ENCODE results near the gene CMTM6.
"Not testable (repeated sequence)": the region's sequence is repeated elsewhere in the genome, so short reads cannot be mapped to it uniquely, and the experiment has no call there.

Gene CMTM6

GRCh38 chr3:32502118-32502945 is at the start of gene CMTM6:
Gene CMTM6 (minus strand): TSS chr3:32502852. CDS start chr3:32502745, 107 bp downstream.
- peak; percentile 63 for DNase-seq (ENCODE audit: low read depth)

GRCh38 chr3:32552013-32552412 is 49.4 kb upstream of the CMTM6 start:
- no peak for DNase-seq (ENCODE audit: low read depth)

- DNase-seq (ENCODE audit: low read depth): no peak
Measured at GRCh38 chr3:32551496-32551895, 48.8 kb upstream of the CMTM6 start.

- no peak for DNase-seq (ENCODE audit: low read depth)
Measured at GRCh38 chr3:32551087-32551486, 48.4 kb upstream of the CMTM6 start.

- no peak for DNase-seq (ENCODE audit: low read depth)
Measured at GRCh38 chr3:32545305-32545704, 42.7 kb upstream of the CMTM6 start.

GRCh38 chr3:32544894-32545293 is 42.2 kb upstream of the CMTM6 start:
- no peak for DNase-seq (ENCODE audit: low read depth)

- no peak for DNase-seq (ENCODE audit: low read depth)
Measured at GRCh38 chr3:32542807-32543206, 40.2 kb upstream of the CMTM6 start.

- no peak for DNase-seq (ENCODE audit: low read depth)
Measured at GRCh38 chr3:32540899-32541298, 38.2 kb upstream of the CMTM6 start.

GRCh38 chr3:32532434-32532833 is 29.8 kb upstream of the CMTM6 start:
- no peak for DNase-seq (ENCODE audit: low read depth)

GRCh38 chr3:32531010-32531647 is 28.5 kb upstream of the CMTM6 start:
- DNase-seq (ENCODE audit: low read depth): no peak

GRCh38 chr3:32525720-32526119 is 23.1 kb upstream of the CMTM6 start:
- DNase-seq (ENCODE audit: low read depth): no peak

- DNase-seq (ENCODE audit: low read depth): no peak
Measured at GRCh38 chr3:32522682-32523081, 20.0 kb upstream of the CMTM6 start.

- not testable (repeated sequence) for DNase-seq (ENCODE audit: low read depth)
Measured at GRCh38 chr3:32518921-32519320, 16.3 kb upstream of the CMTM6 start.

- not testable (repeated sequence) for DNase-seq (ENCODE audit: low read depth)
Measured at GRCh38 chr3:32516751-32517150, 14.1 kb upstream of the CMTM6 start.

GRCh38 chr3:32511005-32511404 is 8.4 kb upstream of the CMTM6 start:
- DNase-seq (ENCODE audit: low read depth): no peak

- DNase-seq (ENCODE audit: low read depth): peak; percentile 13
Measured at GRCh38 chr3:32510075-32510724, 7.5 kb upstream of the CMTM6 start.

- DNase-seq (ENCODE audit: low read depth): no peak
Measured at GRCh38 chr3:32508711-32509110, 6.1 kb upstream of the CMTM6 start.

GRCh38 chr3:32506466-32506865 is 3.8 kb upstream of the CMTM6 start:
- DNase-seq (ENCODE audit: low read depth): no peak

GRCh38 chr3:32502946-32503286 is 264 bp upstream of the CMTM6 start:
- no peak for DNase-seq (ENCODE audit: low read depth)

GRCh38 chr3:32501783-32502117 is 902 bp downstream of the CMTM6 start:
- DNase-seq (ENCODE audit: low read depth): no peak

- no peak for DNase-seq (ENCODE audit: low read depth)
Measured at GRCh38 chr3:32500880-32501782, 1.5 kb downstream of the CMTM6 start.

GRCh38 chr3:32500231-32500630 is 2.4 kb downstream of the CMTM6 start:
- no peak for DNase-seq (ENCODE audit: low read depth)
